Tibial artery (tissue), 4 donors: ENCODE data around the gene SEMA3F.
"Not testable (repeated sequence)": the region's sequence is repeated elsewhere in the genome, so short reads cannot be mapped to it uniquely, and the experiment has no call there.

Experiments
- DNase-seq, 2 donors: peaks; one replicate each; pipeline ENCODE4 v3.0.0-alpha.2; 2019
- H3K27ac ChIP-seq, 2 donors: fragments of 200-600 bp; sonication (generic) in 1 of 2; 1 replicate in 1 of 2; 2 replicates in 1 of 2; pipeline ENCODE4 v1.5.1; 2018 to 2019; ENCODE audit warnings: mild to moderate bottlenecking in 1 of 2
- H3K27me3 ChIP-seq, 2 donors: fragments of 200-600 bp; sonication (generic) in 1 of 2; one replicate each; pipeline versions ENCODE4 v1.5.1 to v1.6.0; 2016 to 2019
- H3K36me3 ChIP-seq, 3 donors: fragments of 200-600 bp; sonication (generic) in 2 of 3; one replicate each; pipeline ENCODE4 v1.5.1; 2016 to 2019; ENCODE audit warnings: mild to moderate bottlenecking in 2 of 3
- H3K4me1 ChIP-seq, 4 donors: fragments of 200-600 bp; sonication (generic) in 2 of 4; 1 replicate in 3 of 4; 2 replicates in 1 of 4; pipeline ENCODE4 v1.5.1; 2016 to 2019
- H3K4me3 ChIP-seq, 2 donors: fragments of 200-600 bp; sonication (generic) in 1 of 2; 1 replicate in 1 of 2; 2 replicates in 1 of 2; pipeline ENCODE4 v1.5.1; 2018 to 2019; ENCODE audit warnings: mild to moderate bottlenecking in 2 of 2
- H3K9me3 ChIP-seq, 3 donors: fragments of 200-600 bp; sonication (generic) in 1 of 3; one replicate each; pipeline ENCODE4 v1.5.1; 2016 to 2019
- intact Hi-C: fragments of 100-400 bp; cut with DNase I; formaldehyde crosslinking; loops from one replicate; pipeline ENCODE4 v1.15.0; 2023; ENCODE audit warnings: low total_unique reads
- TF ChIP-seq, protein P1 (sequence below), 2 experiments: fragments of 200-600 bp in 1 of 2; fragments of 450-650 bp in 1 of 2; IDR thresholded peaks; one replicate each; pipeline ENCODE4 v1.5.1; 2017 to 2019; ENCODE audit warnings: antibody characterized with exemption in 2 of 2, mild to moderate bottlenecking in 1 of 2, moderate library complexity in 1 of 2

SEMA3F gene

DNA sequence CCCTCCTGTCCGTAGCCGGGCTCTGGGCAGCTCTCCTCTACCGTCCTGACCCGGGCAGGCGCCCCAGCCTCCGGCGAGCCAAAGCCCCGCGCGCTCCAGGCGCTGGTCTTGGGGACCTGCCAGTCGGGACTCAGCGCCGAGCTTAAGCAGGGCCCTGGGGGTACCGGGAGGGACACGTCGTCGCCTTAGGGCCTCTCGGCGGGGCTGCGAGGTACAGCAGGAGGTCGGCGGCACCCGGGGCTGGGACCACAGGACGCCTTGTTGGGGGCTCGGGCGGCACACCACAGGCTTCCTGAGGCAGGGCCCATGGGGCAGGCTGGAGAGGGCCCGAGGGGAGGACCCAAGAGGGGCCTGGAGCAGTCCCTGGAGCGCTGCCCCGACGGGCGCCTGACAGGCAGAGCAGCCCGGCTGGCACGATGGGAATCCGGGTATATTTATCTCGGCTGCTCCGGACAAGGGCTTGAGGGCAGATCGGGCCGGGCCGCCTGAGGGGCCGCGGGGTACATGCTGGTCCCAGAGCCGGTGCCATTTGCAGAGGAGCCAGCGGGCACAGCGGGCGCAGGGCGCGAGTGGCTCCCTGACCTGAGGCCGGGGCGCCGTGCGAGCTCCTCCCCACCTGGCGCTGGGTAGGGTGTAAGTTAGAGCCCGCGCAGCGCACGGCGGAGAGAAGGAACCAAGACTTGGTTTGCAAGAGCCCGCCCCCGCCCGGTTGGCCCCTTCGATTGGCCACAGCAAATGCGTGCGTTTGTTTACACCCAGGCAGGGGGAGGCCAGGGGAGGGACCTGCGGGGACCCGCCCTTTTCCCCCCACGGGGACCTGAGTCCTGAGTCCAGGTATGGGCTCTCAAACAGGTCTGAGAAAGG lies 50.5 kb downstream of the SEMA3F start:
- Histone ChIP-seq H3K36me3 (no peaks in the 10 kb centered on the region), H3K27ac (peak overlapping the region in 1 of 2 donors; percentile 6), H3K4me1 (peaks cover 0 to 19% (median 15%) of the 10 kb centered on the region in 4 donors), H3K27me3 (peaks cover 0 to 55% of the 10 kb centered on the region in 2 donors), H3K9me3 (no peaks in the 10 kb centered on the region), H3K4me3 (peak overlapping the region; percentile 39 to 56)
- DNase-seq, result no peak
- TF ChIP-seq, protein P1, sequence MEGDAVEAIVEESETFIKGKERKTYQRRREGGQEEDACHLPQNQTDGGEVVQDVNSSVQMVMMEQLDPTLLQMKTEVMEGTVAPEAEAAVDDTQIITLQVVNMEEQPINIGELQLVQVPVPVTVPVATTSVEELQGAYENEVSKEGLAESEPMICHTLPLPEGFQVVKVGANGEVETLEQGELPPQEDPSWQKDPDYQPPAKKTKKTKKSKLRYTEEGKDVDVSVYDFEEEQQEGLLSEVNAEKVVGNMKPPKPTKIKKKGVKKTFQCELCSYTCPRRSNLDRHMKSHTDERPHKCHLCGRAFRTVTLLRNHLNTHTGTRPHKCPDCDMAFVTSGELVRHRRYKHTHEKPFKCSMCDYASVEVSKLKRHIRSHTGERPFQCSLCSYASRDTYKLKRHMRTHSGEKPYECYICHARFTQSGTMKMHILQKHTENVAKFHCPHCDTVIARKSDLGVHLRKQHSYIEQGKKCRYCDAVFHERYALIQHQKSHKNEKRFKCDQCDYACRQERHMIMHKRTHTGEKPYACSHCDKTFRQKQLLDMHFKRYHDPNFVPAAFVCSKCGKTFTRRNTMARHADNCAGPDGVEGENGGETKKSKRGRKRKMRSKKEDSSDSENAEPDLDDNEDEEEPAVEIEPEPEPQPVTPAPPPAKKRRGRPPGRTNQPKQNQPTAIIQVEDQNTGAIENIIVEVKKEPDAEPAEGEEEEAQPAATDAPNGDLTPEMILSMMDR (IDR thresholded peaks at IDR 0.05), result no peak
- intact Hi-C loops, result no loop called here

GRCh38 chr3:50207359-50208042 lies 52.4 kb downstream of the SEMA3F start:
- H3K9me3 ChIP-seq, result no peaks in the 10 kb centered on the region
- H3K4me1 ChIP-seq, result peaks cover 0 to 19% (median 15%) of the 10 kb centered on the region in 4 donors
- no peak for DNase-seq
- TF ChIP-seq, protein P1 (IDR thresholded peaks at IDR 0.05), result no peak
- intact Hi-C loops, result no loop called here
- H3K36me3 ChIP-seq, result no peaks in the 10 kb centered on the region
- no peak overlapping the region for H3K4me3 ChIP-seq
- peaks cover 0 to 36% of the 10 kb centered on the region in 2 donors for H3K27me3 ChIP-seq
- no peak overlapping the region for H3K27ac ChIP-seq

GRCh38 chr3:50208677-50209344 lies 53.7 kb downstream of the SEMA3F start:
- no peak overlapping the region for H3K4me3 ChIP-seq
- H3K27ac ChIP-seq, result no peak overlapping the region
- H3K9me3 ChIP-seq, result no peaks in the 10 kb centered on the region
- intact Hi-C loops, result no loop called here
- TF ChIP-seq, protein P1 (IDR thresholded peaks at IDR 0.05), result no peak
- no peaks in the 10 kb centered on the region for H3K36me3 ChIP-seq
- H3K27me3 ChIP-seq, result peaks cover 0 to 23% of the 10 kb centered on the region in 2 donors
- DNase-seq, result no peak
- H3K4me1 ChIP-seq, result peaks cover 0 to 19% (median 15%) of the 10 kb centered on the region in 4 donors

- peaks cover 0 to 10% (median 7%) of the 10 kb centered on the region in 4 donors for H3K4me1 ChIP-seq
- H3K9me3 ChIP-seq, result no peaks in the 10 kb centered on the region
- TF ChIP-seq, protein P1 (IDR thresholded peaks at IDR 0.05), result no peak
- DNase-seq, result no peak
- H3K36me3 ChIP-seq, result no peaks in the 10 kb centered on the region
- no peak overlapping the region for H3K4me3 ChIP-seq
- no peak overlapping the region for H3K27ac ChIP-seq
- H3K27me3 ChIP-seq, result peaks cover 0 to 16% of the 10 kb centered on the region in 2 donors
- intact Hi-C loops, result no loop called here
Observed at GRCh38 chr3:50210176-50210509, 55.0 kb downstream of the SEMA3F start.

GRCh38 chr3:50210510-50211367 lies 55.6 kb downstream of the SEMA3F start:
- H3K4me1 ChIP-seq, result peaks cover 0 to 4% (median 1%) of the 10 kb centered on the region in 4 donors
- intact Hi-C loops, result no loop called here

GRCh38 chr3:50211368-50211717 lies 56.2 kb downstream of the SEMA3F start:
- H3K4me1 ChIP-seq, intact Hi-C loops, DNase-seq, H3K4me3 ChIP-seq, H3K27me3 ChIP-seq, H3K36me3 ChIP-seq, H3K27ac ChIP-seq, H3K9me3 ChIP-seq: not testable (repeated sequence)

More at GRCh38 chr3:50210510-50211367, 55.6 kb downstream of the SEMA3F start:
- Histone ChIP-seq H3K36me3 (no peaks in the 10 kb centered on the region), H3K9me3 (no peaks in the 10 kb centered on the region), H3K27ac (no peak overlapping the region), H3K4me3 (no peak overlapping the region), H3K27me3 (peaks cover 0 to 10% of the 10 kb centered on the region in 2 donors)
- DNase-seq, result no peak
- TF ChIP-seq, protein P1 (IDR thresholded peaks at IDR 0.05), result no peak
